ENCODE data around the gene G0S2.

G0S2 gene

DNA sequence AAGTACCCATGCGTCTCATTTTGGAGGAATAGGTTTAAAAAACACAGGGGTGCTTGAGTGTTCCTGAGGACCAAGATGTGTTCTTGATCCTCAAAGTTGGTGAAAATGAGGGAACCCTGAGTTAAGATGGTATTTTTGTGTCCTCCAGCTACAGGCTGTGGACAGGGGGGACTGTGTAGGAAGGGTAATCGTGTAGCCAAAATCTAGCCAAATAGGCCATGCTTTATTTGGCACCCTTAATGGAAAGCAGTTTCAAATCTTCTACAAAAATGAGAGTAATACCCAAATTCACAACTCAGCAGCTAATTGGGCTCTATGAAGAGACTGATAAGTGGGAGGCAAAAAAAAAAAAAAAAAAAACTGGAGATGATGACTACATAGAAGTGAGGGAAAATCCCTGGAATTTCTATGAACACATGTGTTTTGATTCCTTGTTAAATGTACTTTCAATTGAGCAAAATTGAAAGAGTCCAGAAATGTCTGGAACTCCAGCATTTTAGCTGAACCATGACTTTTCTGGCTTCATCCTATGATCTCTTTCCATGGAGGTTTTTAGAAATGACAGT, 29.9 kb downstream of the G0S2 start:
- no peak overlapping the region for H3K4me3 ChIP-seq (ENCODE audit: low read depth, low read length)
- TF ChIP-seq, protein P1, sequence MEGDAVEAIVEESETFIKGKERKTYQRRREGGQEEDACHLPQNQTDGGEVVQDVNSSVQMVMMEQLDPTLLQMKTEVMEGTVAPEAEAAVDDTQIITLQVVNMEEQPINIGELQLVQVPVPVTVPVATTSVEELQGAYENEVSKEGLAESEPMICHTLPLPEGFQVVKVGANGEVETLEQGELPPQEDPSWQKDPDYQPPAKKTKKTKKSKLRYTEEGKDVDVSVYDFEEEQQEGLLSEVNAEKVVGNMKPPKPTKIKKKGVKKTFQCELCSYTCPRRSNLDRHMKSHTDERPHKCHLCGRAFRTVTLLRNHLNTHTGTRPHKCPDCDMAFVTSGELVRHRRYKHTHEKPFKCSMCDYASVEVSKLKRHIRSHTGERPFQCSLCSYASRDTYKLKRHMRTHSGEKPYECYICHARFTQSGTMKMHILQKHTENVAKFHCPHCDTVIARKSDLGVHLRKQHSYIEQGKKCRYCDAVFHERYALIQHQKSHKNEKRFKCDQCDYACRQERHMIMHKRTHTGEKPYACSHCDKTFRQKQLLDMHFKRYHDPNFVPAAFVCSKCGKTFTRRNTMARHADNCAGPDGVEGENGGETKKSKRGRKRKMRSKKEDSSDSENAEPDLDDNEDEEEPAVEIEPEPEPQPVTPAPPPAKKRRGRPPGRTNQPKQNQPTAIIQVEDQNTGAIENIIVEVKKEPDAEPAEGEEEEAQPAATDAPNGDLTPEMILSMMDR (IDR thresholded peaks at IDR 0.05; ENCODE audit: low read depth, low read length, missing control alignments): no peak
- no peak for DNase-seq (ENCODE audit: low read depth)

- no peak overlapping the region for H3K4me3 ChIP-seq (ENCODE audit: low read depth, low read length)
- DNase-seq (ENCODE audit: low read depth): no peak
- TF ChIP-seq, protein P1 (IDR thresholded peaks at IDR 0.05; ENCODE audit: low read depth, low read length, missing control alignments): no peak
Measured at GRCh38 chr1:209706622-209707021, 31.4 kb downstream of the G0S2 start.

DNA sequence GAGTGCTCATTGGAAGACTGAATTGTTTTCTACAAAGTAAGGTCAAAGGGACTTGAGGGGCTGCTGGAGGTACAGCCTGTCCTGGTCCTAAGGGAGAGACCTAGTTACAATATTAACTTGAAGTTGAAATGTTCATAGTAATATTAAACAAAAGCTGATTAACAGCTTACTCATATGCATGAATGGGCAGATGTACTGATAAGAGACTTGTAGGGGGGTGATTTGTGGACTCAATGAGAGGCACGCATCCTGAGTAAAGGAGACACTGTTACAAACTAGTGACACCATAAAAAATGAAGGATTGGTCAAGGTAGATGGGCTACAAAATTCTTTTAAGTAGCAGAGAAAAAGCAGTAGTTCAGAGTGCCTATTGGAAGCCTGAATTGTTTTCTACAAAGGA, 32.1 kb downstream of the G0S2 start:
- TF ChIP-seq, protein P1 (IDR thresholded peaks at IDR 0.05; ENCODE audit: low read depth, low read length, missing control alignments): no peak
- DNase-seq (ENCODE audit: low read depth): no peak
- no peak overlapping the region for H3K4me3 ChIP-seq (ENCODE audit: low read depth, low read length)

DNA sequence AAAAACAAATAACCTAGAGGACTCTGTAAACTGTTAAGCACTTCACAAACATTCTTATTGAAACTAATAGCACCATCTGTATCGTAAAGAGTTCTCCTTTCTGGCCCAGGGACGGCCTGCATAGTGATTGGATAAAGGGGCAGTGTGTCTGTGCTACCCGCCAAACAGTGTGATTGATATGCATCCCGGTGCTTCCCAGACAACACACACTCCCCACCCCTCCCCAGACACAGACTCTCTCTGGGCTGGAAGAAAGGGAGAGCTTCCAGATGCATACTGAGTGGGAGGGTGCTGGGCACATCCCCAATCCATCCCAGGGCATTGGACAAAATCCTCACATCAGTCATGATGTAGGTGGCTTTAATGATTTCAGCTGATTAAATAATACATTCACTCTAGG, 33.1 kb downstream of the G0S2 start:
- H3K4me3 ChIP-seq (ENCODE audit: low read depth, low read length): no peak overlapping the region
- no peak for DNase-seq (ENCODE audit: low read depth)
- TF ChIP-seq, protein P1 (IDR thresholded peaks at IDR 0.05; ENCODE audit: low read depth, low read length, missing control alignments): no peak

GRCh38 chr1:209710093-209710492, 34.9 kb downstream of the G0S2 start:
- DNase-seq (ENCODE audit: low read depth): no peak

GRCh38 chr1:209710847-209711246, 35.6 kb downstream of the G0S2 start:
- TF ChIP-seq, protein P1 (IDR thresholded peaks at IDR 0.05; ENCODE audit: low read depth, low read length, missing control alignments): no peak
- no peak overlapping the region for H3K4me3 ChIP-seq (ENCODE audit: low read depth, low read length)
- DNase-seq (ENCODE audit: low read depth): no peak

More at GRCh38 chr1:209710093-209710492, 34.9 kb downstream of the G0S2 start:
- H3K4me3 ChIP-seq (ENCODE audit: low read depth, low read length): no peak overlapping the region
- TF ChIP-seq, protein P1 (IDR thresholded peaks at IDR 0.05; ENCODE audit: low read depth, low read length, missing control alignments): no peak

DNA sequence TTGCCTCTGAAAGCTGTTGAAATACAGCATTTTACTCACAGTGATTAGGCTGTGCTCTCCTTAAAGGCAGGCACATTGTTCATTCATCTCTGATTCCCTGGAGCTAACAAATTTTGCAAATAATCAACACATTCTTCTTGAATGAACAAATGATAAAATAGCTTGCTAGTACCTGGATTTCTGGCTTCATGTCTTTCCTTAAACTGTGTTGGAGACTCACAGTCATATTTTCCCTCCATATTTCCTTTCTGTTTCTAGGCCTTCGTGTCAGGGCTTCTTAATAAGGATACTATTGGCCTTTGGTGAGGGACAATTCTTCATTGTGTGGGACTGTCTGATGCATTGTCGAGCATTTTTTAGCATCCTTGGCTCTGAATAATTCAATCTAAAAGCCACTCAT, 39.1 kb downstream of the G0S2 start:
- H3K4me3 ChIP-seq (ENCODE audit: low read depth, low read length): no peak overlapping the region
- TF ChIP-seq, protein P1 (IDR thresholded peaks at IDR 0.05; ENCODE audit: low read depth, low read length, missing control alignments): no peak
- DNase-seq (ENCODE audit: low read depth): no peak

Measured in GM12864 (cell line).